Measurements from ENCODE around the gene FAM131A.

Gene FAM131A

GRCh38 chr3:184362668-184363546 lies 25.5 kb downstream of the FAM131A start:
- H3K27ac ChIP-seq (ENCODE audit: low read depth, low read length): peak overlapping the region; percentile 98
- no peaks in the 10 kb centered on the region for H3K27me3 ChIP-seq (ENCODE audit: control insufficient read depth in 1 of 2, insufficient read depth in 2 of 2, low read length in 2 of 2)
- no peaks in the 10 kb centered on the region for H3K9me3 ChIP-seq (ENCODE audit: control insufficient read depth in 1 of 2, low read length in 2 of 2)
- H3K4me3 ChIP-seq (ENCODE audit: low read depth in 1 of 2, low read length in 2 of 2): peak overlapping the region; percentile 91 to 93
- peak overlapping the region; percentile 91 to 94 for H3K9ac ChIP-seq (ENCODE audit: low read depth in 1 of 2, low read length in 2 of 2)
- peaks cover 26 to 36% of the 10 kb centered on the region in 2 donors for H3K4me1 ChIP-seq (ENCODE audit: control insufficient read depth in 1 of 2, insufficient read depth in 2 of 2, low read length in 2 of 2)
- peaks cover 12 to 34% of the 10 kb centered on the region in 2 donors for H3K36me3 ChIP-seq (ENCODE audit: control insufficient read depth in 1 of 2, insufficient read depth in 2 of 2, low read length in 2 of 2)

GRCh38 chr3:184366619-184367289 lies 29.4 kb downstream of the FAM131A start:
- Histone ChIP-seq H3K27me3 (ENCODE audit: control insufficient read depth in 1 of 2, insufficient read depth in 2 of 2, low read length in 2 of 2) (no peaks in the 10 kb centered on the region), H3K4me1 (ENCODE audit: control insufficient read depth in 1 of 2, insufficient read depth in 2 of 2, low read length in 2 of 2) (peaks cover 10 to 23% of the 10 kb centered on the region in 2 donors), H3K9me3 (ENCODE audit: control insufficient read depth in 1 of 2, low read length in 2 of 2) (no peaks in the 10 kb centered on the region), H3K4me3 (ENCODE audit: low read depth in 1 of 2, low read length in 2 of 2) (no peak overlapping the region), H3K36me3 (ENCODE audit: control insufficient read depth in 1 of 2, insufficient read depth in 2 of 2, low read length in 2 of 2) (peaks cover 16 to 45% of the 10 kb centered on the region in 2 donors), H3K9ac (ENCODE audit: low read depth in 1 of 2, low read length in 2 of 2) (no peak overlapping the region), H3K27ac (ENCODE audit: low read depth, low read length) (no peak overlapping the region)

- H3K36me3 ChIP-seq (ENCODE audit: control insufficient read depth in 1 of 2, insufficient read depth in 2 of 2, low read length in 2 of 2): peaks cover 16 to 45% of the 10 kb centered on the region in 2 donors
- no peaks in the 10 kb centered on the region for H3K27me3 ChIP-seq (ENCODE audit: control insufficient read depth in 1 of 2, insufficient read depth in 2 of 2, low read length in 2 of 2)
- no peak overlapping the region for H3K9ac ChIP-seq (ENCODE audit: low read depth in 1 of 2, low read length in 2 of 2)
- H3K9me3 ChIP-seq (ENCODE audit: control insufficient read depth in 1 of 2, low read length in 2 of 2): no peaks in the 10 kb centered on the region
- no peak overlapping the region for H3K27ac ChIP-seq (ENCODE audit: low read depth, low read length)
- no peak overlapping the region for H3K4me3 ChIP-seq (ENCODE audit: low read depth in 1 of 2, low read length in 2 of 2)
- H3K4me1 ChIP-seq (ENCODE audit: control insufficient read depth in 1 of 2, insufficient read depth in 2 of 2, low read length in 2 of 2): peaks cover 10 to 23% of the 10 kb centered on the region in 2 donors
These were observed 30.7 kb downstream of the FAM131A start for GRCh38 chr3:184368116-184368515.

GRCh38 chr3:184368586-184369183 lies 31.3 kb downstream of the FAM131A start:
- no peak overlapping the region for H3K27ac ChIP-seq (ENCODE audit: low read depth, low read length)
- peaks cover 16 to 45% of the 10 kb centered on the region in 2 donors for H3K36me3 ChIP-seq (ENCODE audit: control insufficient read depth in 1 of 2, insufficient read depth in 2 of 2, low read length in 2 of 2)
- no peak overlapping the region for H3K9ac ChIP-seq (ENCODE audit: low read depth in 1 of 2, low read length in 2 of 2)

GRCh38 chr3:184371570-184372018 lies 34.2 kb downstream of the FAM131A start:
- H3K4me1 ChIP-seq (ENCODE audit: control insufficient read depth in 1 of 2, insufficient read depth in 2 of 2, low read length in 2 of 2): peaks cover 0 to 4% of the 10 kb centered on the region in 2 donors
- H3K4me3 ChIP-seq (ENCODE audit: low read depth in 1 of 2, low read length in 2 of 2): no peak overlapping the region
- peaks cover 8 to 29% of the 10 kb centered on the region in 2 donors for H3K36me3 ChIP-seq (ENCODE audit: control insufficient read depth in 1 of 2, insufficient read depth in 2 of 2, low read length in 2 of 2)
- H3K9ac ChIP-seq (ENCODE audit: low read depth in 1 of 2, low read length in 2 of 2): no peak overlapping the region
- peaks cover 10 to 12% of the 10 kb centered on the region in 2 donors for H3K27me3 ChIP-seq (ENCODE audit: control insufficient read depth in 1 of 2, insufficient read depth in 2 of 2, low read length in 2 of 2)
- no peak overlapping the region for H3K27ac ChIP-seq (ENCODE audit: low read depth, low read length)
- H3K9me3 ChIP-seq (ENCODE audit: control insufficient read depth in 1 of 2, low read length in 2 of 2): no peaks in the 10 kb centered on the region

More at GRCh38 chr3:184368586-184369183, 31.3 kb downstream of the FAM131A start:
- H3K27me3 ChIP-seq (ENCODE audit: control insufficient read depth in 1 of 2, insufficient read depth in 2 of 2, low read length in 2 of 2): peaks cover 0 to 2% of the 10 kb centered on the region in 2 donors
- no peaks in the 10 kb centered on the region for H3K9me3 ChIP-seq (ENCODE audit: control insufficient read depth in 1 of 2, low read length in 2 of 2)
- peaks cover 10 to 19% of the 10 kb centered on the region in 2 donors for H3K4me1 ChIP-seq (ENCODE audit: control insufficient read depth in 1 of 2, insufficient read depth in 2 of 2, low read length in 2 of 2)
- no peak overlapping the region for H3K4me3 ChIP-seq (ENCODE audit: low read depth in 1 of 2, low read length in 2 of 2)

- Histone ChIP-seq H3K9me3 (ENCODE audit: control insufficient read depth in 1 of 2, low read length in 2 of 2) (no peaks in the 10 kb centered on the region), H3K27ac (ENCODE audit: low read depth, low read length) (no peak overlapping the region), H3K36me3 (ENCODE audit: control insufficient read depth in 1 of 2, insufficient read depth in 2 of 2, low read length in 2 of 2) (peaks cover 8 to 22% of the 10 kb centered on the region in 2 donors), H3K9ac (ENCODE audit: low read depth in 1 of 2, low read length in 2 of 2) (no peak overlapping the region), H3K27me3 (ENCODE audit: control insufficient read depth in 1 of 2, insufficient read depth in 2 of 2, low read length in 2 of 2) (peaks cover 12 to 18% of the 10 kb centered on the region in 2 donors), H3K4me3 (ENCODE audit: low read depth in 1 of 2, low read length in 2 of 2) (no peak overlapping the region), H3K4me1 (ENCODE audit: control insufficient read depth in 1 of 2, insufficient read depth in 2 of 2, low read length in 2 of 2) (peaks cover 0 to 2% of the 10 kb centered on the region in 2 donors)
These were observed 35.0 kb downstream of the FAM131A start for GRCh38 chr3:184372296-184372821.

GRCh38 chr3:184372911-184373310 lies 35.5 kb downstream of the FAM131A start:
- H3K27ac ChIP-seq (ENCODE audit: low read depth, low read length): no peak overlapping the region
- no peak overlapping the region for H3K4me3 ChIP-seq (ENCODE audit: low read depth in 1 of 2, low read length in 2 of 2)
- peaks cover 4 to 18% of the 10 kb centered on the region in 2 donors for H3K36me3 ChIP-seq (ENCODE audit: control insufficient read depth in 1 of 2, insufficient read depth in 2 of 2, low read length in 2 of 2)
- H3K4me1 ChIP-seq (ENCODE audit: control insufficient read depth in 1 of 2, insufficient read depth in 2 of 2, low read length in 2 of 2): peaks cover 3 to 8% of the 10 kb centered on the region in 2 donors
- H3K9ac ChIP-seq (ENCODE audit: low read depth in 1 of 2, low read length in 2 of 2): no peak overlapping the region
- H3K9me3 ChIP-seq (ENCODE audit: control insufficient read depth in 1 of 2, low read length in 2 of 2): no peaks in the 10 kb centered on the region
- H3K27me3 ChIP-seq (ENCODE audit: control insufficient read depth in 1 of 2, insufficient read depth in 2 of 2, low read length in 2 of 2): peaks cover 17 to 21% of the 10 kb centered on the region in 2 donors

- Histone ChIP-seq H3K9me3 (ENCODE audit: control insufficient read depth in 1 of 2, low read length in 2 of 2) (no peaks in the 10 kb centered on the region), H3K27me3 (ENCODE audit: control insufficient read depth in 1 of 2, insufficient read depth in 2 of 2, low read length in 2 of 2) (peaks cover 22 to 25% of the 10 kb centered on the region in 2 donors), H3K36me3 (ENCODE audit: control insufficient read depth in 1 of 2, insufficient read depth in 2 of 2, low read length in 2 of 2) (peaks cover 0 to 13% of the 10 kb centered on the region in 2 donors), H3K4me1 (ENCODE audit: control insufficient read depth in 1 of 2, insufficient read depth in 2 of 2, low read length in 2 of 2) (peaks cover 7 to 10% of the 10 kb centered on the region in 2 donors), H3K27ac (ENCODE audit: low read depth, low read length) (no peak overlapping the region), H3K9ac (ENCODE audit: low read depth in 1 of 2, low read length in 2 of 2) (no peak overlapping the region), H3K4me3 (ENCODE audit: low read depth in 1 of 2, low read length in 2 of 2) (no peak overlapping the region)
These were observed 36.0 kb downstream of the FAM131A start for GRCh38 chr3:184373422-184373821.

GRCh38 chr3:184375747-184376461 lies 38.5 kb downstream of the FAM131A start:
- Histone ChIP-seq H3K36me3 (ENCODE audit: control insufficient read depth in 1 of 2, insufficient read depth in 2 of 2, low read length in 2 of 2) (no peaks in the 10 kb centered on the region), H3K27ac (ENCODE audit: low read depth, low read length) (no peak overlapping the region), H3K27me3 (ENCODE audit: control insufficient read depth in 1 of 2, insufficient read depth in 2 of 2, low read length in 2 of 2) (peaks cover 38 to 39% of the 10 kb centered on the region in 2 donors), H3K4me1 (ENCODE audit: control insufficient read depth in 1 of 2, insufficient read depth in 2 of 2, low read length in 2 of 2) (peaks cover 14% of the 10 kb centered on the region in 2 donors), H3K4me3 (ENCODE audit: low read depth in 1 of 2, low read length in 2 of 2) (no peak overlapping the region), H3K9me3 (ENCODE audit: control insufficient read depth in 1 of 2, low read length in 2 of 2) (no peaks in the 10 kb centered on the region), H3K9ac (ENCODE audit: low read depth in 1 of 2, low read length in 2 of 2) (no peak overlapping the region)
